Measurements from ENCODE around the gene RIN3. TPM values are rescaled to one million over a fixed set of nuclear protein-coding genes. Genes with fewer than 3 reads are reported as not detected.

The RIN3 gene
- total RNA-seq, 1 experiment from 2014 or later, result 10.9 TPM

DNA sequence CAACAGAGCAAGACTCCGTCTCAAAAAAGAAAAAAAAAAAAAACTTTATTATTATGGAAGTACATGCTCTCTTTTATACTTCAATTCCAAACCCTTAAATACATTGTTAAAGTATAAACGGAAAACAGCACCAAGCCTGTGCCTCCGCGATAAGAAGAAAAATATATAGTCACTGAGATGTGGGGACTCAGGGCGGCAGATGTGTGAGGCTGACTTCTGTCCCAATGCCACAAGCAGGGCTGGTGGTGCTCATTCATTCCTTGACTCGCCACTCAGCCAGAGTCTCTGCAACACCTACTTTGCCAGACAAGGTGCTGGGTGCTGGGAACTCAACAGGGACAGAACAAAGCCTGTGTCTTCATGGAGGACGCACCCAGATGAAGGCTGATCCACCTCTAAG, 221.0 kb downstream of the RIN3 start:
- TF ChIP-seq TCF7L2 (IDR thresholded peaks at IDR 0.05; ENCODE audit: low read depth, low read length) (no peak), POLR2AphosphoS5 (IDR thresholded peaks at IDR 0.05; ENCODE audit: low read depth, low read length) (no peak), SIN3A (IDR thresholded peaks at IDR 0.05; ENCODE audit: borderline replicate concordance, insufficient read depth, low read depth, low read length) (no peak)
- TF ChIP-seq, protein P1, sequence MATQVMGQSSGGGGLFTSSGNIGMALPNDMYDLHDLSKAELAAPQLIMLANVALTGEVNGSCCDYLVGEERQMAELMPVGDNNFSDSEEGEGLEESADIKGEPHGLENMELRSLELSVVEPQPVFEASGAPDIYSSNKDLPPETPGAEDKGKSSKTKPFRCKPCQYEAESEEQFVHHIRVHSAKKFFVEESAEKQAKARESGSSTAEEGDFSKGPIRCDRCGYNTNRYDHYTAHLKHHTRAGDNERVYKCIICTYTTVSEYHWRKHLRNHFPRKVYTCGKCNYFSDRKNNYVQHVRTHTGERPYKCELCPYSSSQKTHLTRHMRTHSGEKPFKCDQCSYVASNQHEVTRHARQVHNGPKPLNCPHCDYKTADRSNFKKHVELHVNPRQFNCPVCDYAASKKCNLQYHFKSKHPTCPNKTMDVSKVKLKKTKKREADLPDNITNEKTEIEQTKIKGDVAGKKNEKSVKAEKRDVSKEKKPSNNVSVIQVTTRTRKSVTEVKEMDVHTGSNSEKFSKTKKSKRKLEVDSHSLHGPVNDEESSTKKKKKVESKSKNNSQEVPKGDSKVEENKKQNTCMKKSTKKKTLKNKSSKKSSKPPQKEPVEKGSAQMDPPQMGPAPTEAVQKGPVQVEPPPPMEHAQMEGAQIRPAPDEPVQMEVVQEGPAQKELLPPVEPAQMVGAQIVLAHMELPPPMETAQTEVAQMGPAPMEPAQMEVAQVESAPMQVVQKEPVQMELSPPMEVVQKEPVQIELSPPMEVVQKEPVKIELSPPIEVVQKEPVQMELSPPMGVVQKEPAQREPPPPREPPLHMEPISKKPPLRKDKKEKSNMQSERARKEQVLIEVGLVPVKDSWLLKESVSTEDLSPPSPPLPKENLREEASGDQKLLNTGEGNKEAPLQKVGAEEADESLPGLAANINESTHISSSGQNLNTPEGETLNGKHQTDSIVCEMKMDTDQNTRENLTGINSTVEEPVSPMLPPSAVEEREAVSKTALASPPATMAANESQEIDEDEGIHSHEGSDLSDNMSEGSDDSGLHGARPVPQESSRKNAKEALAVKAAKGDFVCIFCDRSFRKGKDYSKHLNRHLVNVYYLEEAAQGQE (IDR thresholded peaks at IDR 0.05; ENCODE audit: insufficient read depth in 1 of 2, low read depth in 2 of 2, low read length in 1 of 2), result no peak
- TF ChIP-seq, protein P2, sequence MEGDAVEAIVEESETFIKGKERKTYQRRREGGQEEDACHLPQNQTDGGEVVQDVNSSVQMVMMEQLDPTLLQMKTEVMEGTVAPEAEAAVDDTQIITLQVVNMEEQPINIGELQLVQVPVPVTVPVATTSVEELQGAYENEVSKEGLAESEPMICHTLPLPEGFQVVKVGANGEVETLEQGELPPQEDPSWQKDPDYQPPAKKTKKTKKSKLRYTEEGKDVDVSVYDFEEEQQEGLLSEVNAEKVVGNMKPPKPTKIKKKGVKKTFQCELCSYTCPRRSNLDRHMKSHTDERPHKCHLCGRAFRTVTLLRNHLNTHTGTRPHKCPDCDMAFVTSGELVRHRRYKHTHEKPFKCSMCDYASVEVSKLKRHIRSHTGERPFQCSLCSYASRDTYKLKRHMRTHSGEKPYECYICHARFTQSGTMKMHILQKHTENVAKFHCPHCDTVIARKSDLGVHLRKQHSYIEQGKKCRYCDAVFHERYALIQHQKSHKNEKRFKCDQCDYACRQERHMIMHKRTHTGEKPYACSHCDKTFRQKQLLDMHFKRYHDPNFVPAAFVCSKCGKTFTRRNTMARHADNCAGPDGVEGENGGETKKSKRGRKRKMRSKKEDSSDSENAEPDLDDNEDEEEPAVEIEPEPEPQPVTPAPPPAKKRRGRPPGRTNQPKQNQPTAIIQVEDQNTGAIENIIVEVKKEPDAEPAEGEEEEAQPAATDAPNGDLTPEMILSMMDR (IDR thresholded peaks at IDR 0.05), result no peak
- H3K36me3 ChIP-seq (ENCODE audit: control insufficient read depth, insufficient read depth, low read length), result no peaks in the 10 kb centered on the region
- in situ Hi-C loops (cut with HindIII; ENCODE audit: low pct_unique_long_range_greater_than_20kb, low sequenced_read_pairs) (no loop called here), intact Hi-C loops (cut with micrococcal nuclease; ENCODE audit: unreplicated experiment) (no loop called here)
- H3K4me1 ChIP-seq (ENCODE audit: control insufficient read depth, insufficient read depth, low read length), result no peaks in the 10 kb centered on the region
- H3K4me3 ChIP-seq (ENCODE audit: low read depth in 2 of 2, low read length in 2 of 2), result no peak overlapping the region
- H3K27me3 ChIP-seq (ENCODE audit: control insufficient read depth, insufficient read depth, low read length), result no peaks in the 10 kb centered on the region
- DNase-seq (ENCODE audit: low read depth, low spot score) (no peak), ATAC-seq (no peak)
- H3K9me3 ChIP-seq (ENCODE audit: control insufficient read depth, insufficient read depth, low read depth, low read length), result no peaks in the 10 kb centered on the region
- no peak overlapping the region for H3K27ac ChIP-seq (ENCODE audit: low read length)
- POLR2A ChIA-PET, result no interaction called here
- BruUV-seq (replicated peaks), result no TSS peak
- CTCF ChIA-PET, result no interaction called here

DNA sequence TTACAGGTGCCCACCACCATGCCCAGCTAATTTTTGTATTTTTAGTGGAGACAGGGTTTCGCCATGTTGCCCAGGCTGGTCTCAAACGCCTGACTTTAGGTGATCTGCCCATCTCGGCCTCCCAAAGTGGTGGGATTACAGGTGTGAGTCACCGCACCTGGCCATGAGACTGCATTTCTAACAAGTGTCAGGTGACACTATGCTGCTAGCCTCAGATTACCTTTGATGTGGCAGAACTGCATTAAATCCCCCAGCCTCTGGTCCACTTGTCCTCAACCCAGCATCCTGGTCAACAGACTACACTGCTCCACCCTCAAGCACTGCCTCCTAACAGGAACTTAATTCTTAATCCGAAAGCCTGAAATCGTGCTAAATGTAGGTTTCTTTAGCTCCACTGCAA, 221.8 kb downstream of the RIN3 start:
- intact Hi-C loops (cut with micrococcal nuclease; ENCODE audit: unreplicated experiment), result no loop called here
- Histone ChIP-seq H3K4me1 (ENCODE audit: control insufficient read depth, insufficient read depth, low read length) (no peaks in the 10 kb centered on the region), H3K4me3 (ENCODE audit: low read depth in 2 of 2, low read length in 2 of 2) (no peak overlapping the region), H3K27ac (ENCODE audit: low read length) (no peak overlapping the region), H3K9me3 (ENCODE audit: control insufficient read depth, insufficient read depth, low read depth, low read length) (no peaks in the 10 kb centered on the region), H3K36me3 (ENCODE audit: control insufficient read depth, insufficient read depth, low read length) (no peaks in the 10 kb centered on the region), H3K27me3 (ENCODE audit: control insufficient read depth, insufficient read depth, low read length) (no peaks in the 10 kb centered on the region)
- no TSS peak for BruUV-seq (replicated peaks)
- ChIA-PET CTCF (no interaction called here), POLR2A (no interaction called here)
- TF ChIP-seq, protein P1 (IDR thresholded peaks at IDR 0.05; ENCODE audit: insufficient read depth in 1 of 2, low read depth in 2 of 2, low read length in 1 of 2), result no peak
- TF ChIP-seq POLR2AphosphoS5 (IDR thresholded peaks at IDR 0.05; ENCODE audit: low read depth, low read length) (no peak), TCF7L2 (IDR thresholded peaks at IDR 0.05; ENCODE audit: low read depth, low read length) (no peak), SIN3A (IDR thresholded peaks at IDR 0.05; ENCODE audit: borderline replicate concordance, insufficient read depth, low read depth, low read length) (no peak)
- TF ChIP-seq, protein P2 (IDR thresholded peaks at IDR 0.05), result no peak
- in situ Hi-C loops (cut with HindIII; ENCODE audit: low pct_unique_long_range_greater_than_20kb, low sequenced_read_pairs), result no loop called here
- ATAC-seq (no peak), DNase-seq (ENCODE audit: low read depth, low spot score) (no peak)

All from Panc1 (cell line).